ENCODE measurements around the gene PLPPR4.
"Not testable (repeated sequence)": the region's sequence is repeated elsewhere in the genome, so short reads cannot be mapped to it uniquely, and the experiment has no call there.

PLPPR4 gene

DNA sequence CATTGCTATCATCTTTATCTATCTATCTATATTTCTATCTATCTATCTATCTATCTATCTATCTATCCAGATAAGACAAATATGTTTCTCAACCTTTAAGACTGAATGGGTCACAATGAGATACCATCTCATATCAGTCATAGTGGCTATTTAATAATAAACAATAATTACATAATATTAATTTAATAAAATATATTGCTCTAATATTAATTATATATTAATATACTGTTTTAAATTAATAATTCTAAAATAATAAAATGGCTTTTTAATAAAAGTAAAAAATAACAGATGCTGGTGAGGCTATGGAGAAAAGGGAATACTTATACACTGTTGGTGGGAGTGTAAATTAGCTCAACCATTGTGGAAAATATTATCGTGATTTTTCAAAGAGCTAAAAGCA is 13.0 kb upstream of the PLPPR4 start:
- H3K23ac ChIP-seq (ENCODE audit: low read length), result no peak overlapping the region
- WGBS (ENCODE audit: extremely low coverage, insufficient coverage, insufficient read length), result no CpG with 5 or more reads among the region's 1 CpG
- H3K4me2 ChIP-seq (ENCODE audit: low read length), result no peak overlapping the region
- no peak overlapping the region for H4K91ac ChIP-seq (ENCODE audit: low read depth, low read length)
- no peaks in the 10 kb centered on the region for H3K36me3 ChIP-seq (ENCODE audit: control insufficient read depth in 1 of 2, insufficient read depth in 2 of 2, low read length in 2 of 2)
- H3K9me3 ChIP-seq (ENCODE audit: insufficient read depth, low read depth, low read length), result no peaks in the 10 kb centered on the region
- H3K4ac ChIP-seq (ENCODE audit: low read depth, low read length), result no peak overlapping the region
- no peaks in the 10 kb centered on the region for H3K79me1 ChIP-seq (ENCODE audit: low read length)
- H2BK5ac ChIP-seq (ENCODE audit: low read depth, low read length, poor library complexity), result no peak overlapping the region
- no peak overlapping the region for H2BK120ac ChIP-seq (ENCODE audit: insufficient read depth, low read length, poor library complexity)
- H3K4me1 ChIP-seq (ENCODE audit: control insufficient read depth in 1 of 2, insufficient read depth in 2 of 2, low read length in 2 of 2), result no peaks in the 10 kb centered on the region
- no peak overlapping the region for H3K18ac ChIP-seq (ENCODE audit: low read length)
- H3K79me2 ChIP-seq (ENCODE audit: control insufficient read depth, insufficient read depth, low read length, poor library complexity), result no peaks in the 10 kb centered on the region
- H3K27me3 ChIP-seq (ENCODE audit: insufficient read depth, low read length), result no peaks in the 10 kb centered on the region
- H4K12ac ChIP-seq (ENCODE audit: low read depth, low read length), result no peak overlapping the region
- no peak overlapping the region for H2BK12ac ChIP-seq (ENCODE audit: low read length)
- no peak overlapping the region for H3K14ac ChIP-seq (ENCODE audit: low read length)
- no peak overlapping the region for H2AFZ ChIP-seq (ENCODE audit: insufficient read depth, low read length, poor library complexity)
- no peak for DNase-seq
- H3K9ac ChIP-seq (ENCODE audit: low read length), result no peak overlapping the region
- no peak overlapping the region for H3K27ac ChIP-seq (ENCODE audit: low read depth, low read length)
- H2AK5ac ChIP-seq (ENCODE audit: low read length), result no peak overlapping the region
- no peak overlapping the region for H4K8ac ChIP-seq (ENCODE audit: low read depth, low read length)
- no peak overlapping the region for H3K4me3 ChIP-seq (ENCODE audit: low read depth, low read length)

DNA sequence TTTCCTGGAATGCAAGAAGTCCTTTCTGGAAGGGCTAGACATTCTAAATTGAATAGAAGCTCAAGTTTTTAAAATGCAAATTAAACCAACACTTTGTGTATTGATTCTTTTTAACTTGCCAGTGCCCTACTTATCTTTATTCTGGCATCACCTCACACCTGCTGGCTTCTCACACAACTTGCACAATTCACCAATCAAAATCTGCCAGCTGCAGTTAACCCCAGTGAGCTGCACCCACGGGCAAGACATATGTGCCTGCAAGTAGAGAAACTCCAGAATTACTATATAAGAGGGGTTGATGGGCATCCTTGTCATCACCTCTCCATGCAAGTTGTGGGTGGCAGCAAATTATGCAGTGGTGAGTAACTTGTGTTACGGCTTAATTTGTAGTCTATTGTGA is 11.7 kb upstream of the PLPPR4 start:
- H3K18ac ChIP-seq (ENCODE audit: low read length), result no peak overlapping the region

DNA sequence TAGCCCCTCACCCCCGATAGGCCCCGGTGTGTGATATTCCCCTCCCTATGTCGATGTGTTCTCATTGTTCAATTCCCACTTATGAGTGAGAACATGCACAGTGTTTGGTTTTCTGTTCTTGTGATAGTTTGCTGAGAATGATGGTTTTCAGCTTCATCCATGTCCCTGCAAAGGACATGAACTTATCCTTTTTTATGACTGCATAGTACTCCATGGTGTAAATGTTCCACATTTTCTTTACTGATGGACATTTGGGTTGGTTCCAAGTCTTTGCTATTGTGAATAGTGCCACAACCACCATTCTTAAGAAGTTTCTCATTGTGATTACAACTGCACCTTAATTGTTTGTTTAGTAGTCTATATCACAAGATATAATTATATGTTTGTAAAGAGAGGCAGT is 3.9 kb upstream of the PLPPR4 start:
- not testable (repeated sequence) for H4K12ac ChIP-seq (ENCODE audit: low read depth, low read length); H4K91ac ChIP-seq (ENCODE audit: low read depth, low read length); H2AK5ac ChIP-seq (ENCODE audit: low read length); H3K9me3 ChIP-seq (ENCODE audit: insufficient read depth, low read depth, low read length); H3K27ac ChIP-seq (ENCODE audit: low read depth, low read length); H2BK12ac ChIP-seq (ENCODE audit: low read length); H3K36me3 ChIP-seq (ENCODE audit: control insufficient read depth in 1 of 2, insufficient read depth in 2 of 2, low read length in 2 of 2); H3K4ac ChIP-seq (ENCODE audit: low read depth, low read length); H3K9ac ChIP-seq (ENCODE audit: low read length); H3K4me2 ChIP-seq (ENCODE audit: low read length); H3K23ac ChIP-seq (ENCODE audit: low read length); H2BK5ac ChIP-seq (ENCODE audit: low read depth, low read length, poor library complexity); H3K79me2 ChIP-seq (ENCODE audit: control insufficient read depth, insufficient read depth, low read length, poor library complexity); H2BK120ac ChIP-seq (ENCODE audit: insufficient read depth, low read length, poor library complexity); H2AFZ ChIP-seq (ENCODE audit: insufficient read depth, low read length, poor library complexity); H3K14ac ChIP-seq (ENCODE audit: low read length); H4K8ac ChIP-seq (ENCODE audit: low read depth, low read length); DNase-seq; H3K27me3 ChIP-seq (ENCODE audit: insufficient read depth, low read length); H3K79me1 ChIP-seq (ENCODE audit: low read length); H3K4me3 ChIP-seq (ENCODE audit: low read depth, low read length); H3K18ac ChIP-seq (ENCODE audit: low read length)
- no CpG with 5 or more reads among the region's 3 CpGs for WGBS (ENCODE audit: extremely low coverage, insufficient coverage, insufficient read length)
- peaks cover 3 to 11% of the 10 kb centered on the region in 2 experiments for H3K4me1 ChIP-seq (ENCODE audit: control insufficient read depth in 1 of 2, insufficient read depth in 2 of 2, low read length in 2 of 2)

More for the DNA sequence above, 11.7 kb upstream of the PLPPR4 start:
- Histone ChIP-seq H3K4me1 (ENCODE audit: control insufficient read depth in 1 of 2, insufficient read depth in 2 of 2, low read length in 2 of 2) (no peaks in the 10 kb centered on the region), H4K12ac (ENCODE audit: low read depth, low read length) (no peak overlapping the region), H3K27ac (ENCODE audit: low read depth, low read length) (no peak overlapping the region), H3K9me3 (ENCODE audit: insufficient read depth, low read depth, low read length) (no peaks in the 10 kb centered on the region), H2AK5ac (ENCODE audit: low read length) (no peak overlapping the region), H2BK12ac (ENCODE audit: low read length) (no peak overlapping the region), H3K27me3 (ENCODE audit: insufficient read depth, low read length) (no peaks in the 10 kb centered on the region), H4K91ac (ENCODE audit: low read depth, low read length) (no peak overlapping the region), H3K79me1 (ENCODE audit: low read length) (no peaks in the 10 kb centered on the region), H3K9ac (ENCODE audit: low read length) (no peak overlapping the region), H2AFZ (ENCODE audit: insufficient read depth, low read length, poor library complexity) (no peak overlapping the region), H3K4me2 (ENCODE audit: low read length) (no peak overlapping the region), H2BK5ac (ENCODE audit: low read depth, low read length, poor library complexity) (no peak overlapping the region), H3K79me2 (ENCODE audit: control insufficient read depth, insufficient read depth, low read length, poor library complexity) (no peaks in the 10 kb centered on the region), H3K14ac (ENCODE audit: low read length) (no peak overlapping the region), H3K23ac (ENCODE audit: low read length) (no peak overlapping the region), H2BK120ac (ENCODE audit: insufficient read depth, low read length, poor library complexity) (no peak overlapping the region), H3K36me3 (ENCODE audit: control insufficient read depth in 1 of 2, insufficient read depth in 2 of 2, low read length in 2 of 2) (no peaks in the 10 kb centered on the region), H4K8ac (ENCODE audit: low read depth, low read length) (no peak overlapping the region), H3K4me3 (ENCODE audit: low read depth, low read length) (no peak overlapping the region), H3K4ac (ENCODE audit: low read depth, low read length) (no peak overlapping the region)
- WGBS (ENCODE audit: extremely low coverage, insufficient coverage, insufficient read length), result no CpG with 5 or more reads among the region's 2 CpGs
- DNase-seq, result no peak

DNA sequence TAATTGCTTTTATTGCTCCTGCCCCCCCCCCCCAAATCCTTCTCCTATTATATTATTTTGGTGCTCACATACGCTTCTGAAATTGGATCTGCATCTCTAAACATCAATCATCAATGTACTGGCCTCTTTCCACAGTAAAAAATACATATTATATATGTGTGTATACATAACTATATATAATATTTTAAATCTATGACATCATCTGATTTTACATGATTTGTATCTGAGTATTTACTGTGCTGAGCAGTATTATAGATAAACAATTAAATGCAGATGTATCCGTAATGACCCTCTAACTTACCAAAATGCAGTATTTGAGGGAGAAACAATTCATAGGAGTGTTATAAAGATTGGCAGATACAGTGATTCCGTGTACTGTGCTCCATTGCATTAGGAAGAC is 832 bp downstream of the PLPPR4 start:
- H2AK5ac ChIP-seq (ENCODE audit: low read length), result no peak overlapping the region
- H3K27ac ChIP-seq (ENCODE audit: low read depth, low read length), result no peak overlapping the region
- no peak overlapping the region for H3K4me3 ChIP-seq (ENCODE audit: low read depth, low read length)
- no peak overlapping the region for H2AFZ ChIP-seq (ENCODE audit: insufficient read depth, low read length, poor library complexity)
- H3K23ac ChIP-seq (ENCODE audit: low read length), result no peak overlapping the region
- no peak overlapping the region for H2BK120ac ChIP-seq (ENCODE audit: insufficient read depth, low read length, poor library complexity)
- no peaks in the 10 kb centered on the region for H3K9me3 ChIP-seq (ENCODE audit: insufficient read depth, low read depth, low read length)
- no peak overlapping the region for H3K9ac ChIP-seq (ENCODE audit: low read length)
- no peaks in the 10 kb centered on the region for H3K79me2 ChIP-seq (ENCODE audit: control insufficient read depth, insufficient read depth, low read length, poor library complexity)
- no CpG with 5 or more reads among the region's 3 CpGs for WGBS (ENCODE audit: extremely low coverage, insufficient coverage, insufficient read length)
- peaks cover 3 to 11% of the 10 kb centered on the region in 2 experiments for H3K4me1 ChIP-seq (ENCODE audit: control insufficient read depth in 1 of 2, insufficient read depth in 2 of 2, low read length in 2 of 2)
- H3K18ac ChIP-seq (ENCODE audit: low read length), result no peak overlapping the region
- H3K27me3 ChIP-seq (ENCODE audit: insufficient read depth, low read length), result no peaks in the 10 kb centered on the region
- H4K91ac ChIP-seq (ENCODE audit: low read depth, low read length), result no peak overlapping the region
- H2BK12ac ChIP-seq (ENCODE audit: low read length), result no peak overlapping the region
- no peak overlapping the region for H2BK5ac ChIP-seq (ENCODE audit: low read depth, low read length, poor library complexity)
- no peak overlapping the region for H3K4ac ChIP-seq (ENCODE audit: low read depth, low read length)
- no peak for DNase-seq
- no peak overlapping the region for H3K4me2 ChIP-seq (ENCODE audit: low read length)
- no peak overlapping the region for H4K8ac ChIP-seq (ENCODE audit: low read depth, low read length)
- no peak overlapping the region for H3K14ac ChIP-seq (ENCODE audit: low read length)
- H4K12ac ChIP-seq (ENCODE audit: low read depth, low read length), result no peak overlapping the region
- no peaks in the 10 kb centered on the region for H3K36me3 ChIP-seq (ENCODE audit: control insufficient read depth in 1 of 2, insufficient read depth in 2 of 2, low read length in 2 of 2)
- H3K79me1 ChIP-seq (ENCODE audit: low read length), result no peaks in the 10 kb centered on the region

Measured in trophoblast cell (in vitro differentiated cells and primary cell).